DMS153 treated with DMSO at 0.1 percent for 48 hours (cell line): ENCODE results near the gene TSBP1.
"Not testable (repeated sequence)": the region's sequence is repeated elsewhere in the genome, so short reads cannot be mapped to it uniquely, and the experiment has no call there.

Source experiments
- DNase-seq: peaks from one replicate; lab custom pipeline; 2025; ENCODE audit not compliant: unreplicated experiment; lab: John Stamatoyannopoulos, UW

TSBP1 gene

DNA sequence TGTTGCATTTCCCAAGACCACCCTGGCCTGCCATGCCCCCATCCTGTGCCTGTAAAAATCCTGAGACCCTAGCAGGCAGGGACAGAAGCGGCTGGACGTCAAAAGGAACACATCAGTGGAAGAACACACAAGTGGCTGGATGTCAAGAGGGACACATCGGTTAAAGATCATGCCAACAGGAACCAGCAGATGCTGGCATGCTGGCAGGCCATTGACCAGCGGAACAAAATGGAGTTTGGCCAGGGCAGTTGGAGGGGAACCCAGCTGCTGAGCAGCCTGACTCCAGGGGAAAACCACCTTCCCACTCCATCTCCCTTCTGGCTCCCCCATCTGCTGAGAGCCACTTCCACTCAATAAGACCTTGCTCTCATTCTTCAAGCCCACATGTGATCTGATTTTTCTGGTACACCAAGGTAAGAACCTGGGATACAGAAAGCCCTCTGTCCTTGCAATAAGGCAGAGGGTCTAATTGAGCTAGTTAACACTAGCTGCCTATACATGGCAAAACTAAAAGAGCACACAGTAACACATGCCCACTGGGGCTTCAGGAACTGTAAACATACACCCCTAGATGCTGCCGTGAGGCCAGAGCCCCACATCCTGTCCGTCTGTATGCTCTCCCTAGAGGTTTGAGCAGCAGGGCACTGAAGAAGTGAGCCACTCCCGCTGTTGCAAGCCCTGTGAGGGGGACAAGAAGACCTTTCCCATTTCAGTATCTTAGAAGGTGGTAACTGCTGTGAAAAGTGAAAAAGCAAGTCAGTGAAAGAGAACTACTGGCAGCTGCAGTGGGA lies 4.2 kb upstream of the TSBP1 start:
- DNase-seq: no peak

GRCh38 chr6:32371229-32371628 lies 474 bp downstream of the TSBP1 start:
- DNase-seq: no peak

GRCh38 chr6:32370505-32370904 lies 1.2 kb downstream of the TSBP1 start:
- no peak for DNase-seq

DNA sequence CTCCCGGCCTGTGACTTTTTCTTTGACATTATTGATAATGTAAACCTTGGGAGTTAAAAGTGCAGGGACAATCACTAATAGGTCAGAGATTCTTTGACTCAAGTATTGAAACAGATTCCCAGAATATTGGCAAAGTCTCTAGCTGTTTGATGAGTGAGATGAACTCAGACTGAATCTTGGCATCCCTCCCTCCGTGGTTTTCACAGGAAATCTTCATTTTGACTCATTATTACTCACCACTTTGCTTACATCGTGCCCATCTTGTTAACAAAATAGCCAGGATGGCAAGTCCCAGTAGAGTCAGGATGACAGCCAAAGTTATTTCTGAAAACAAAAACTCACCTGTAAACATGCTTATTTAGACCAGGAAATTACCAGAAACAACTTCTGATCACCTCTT lies 2.0 kb downstream of the TSBP1 start:
- DNase-seq: no peak

- no peak for DNase-seq
Measured at GRCh38 chr6:32367644-32368043, 4.1 kb downstream of the TSBP1 start.

DNA sequence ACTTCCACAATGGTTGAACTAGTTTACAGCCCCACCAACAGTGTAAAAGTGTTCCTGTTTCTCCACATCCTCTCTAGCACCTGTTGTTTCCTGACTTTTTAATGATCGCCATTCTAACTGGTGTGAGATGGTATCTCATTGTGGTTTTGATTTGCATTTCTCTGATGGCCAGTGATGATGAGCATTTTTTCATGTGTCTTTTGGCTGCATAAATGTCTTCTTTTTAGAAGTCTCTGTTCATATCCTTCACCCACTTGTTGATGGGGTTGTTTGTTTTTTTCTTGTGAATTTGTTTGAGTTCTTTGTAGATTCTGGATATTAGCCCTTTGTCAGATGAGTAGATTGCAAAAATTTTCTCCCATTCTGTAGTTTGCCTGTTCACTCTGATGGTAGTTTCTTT lies 12.5 kb downstream of the TSBP1 start:
- DNase-seq: not testable (repeated sequence)

- not testable (repeated sequence) for DNase-seq
Measured at GRCh38 chr6:32358548-32358947, 13.2 kb downstream of the TSBP1 start.

DNA sequence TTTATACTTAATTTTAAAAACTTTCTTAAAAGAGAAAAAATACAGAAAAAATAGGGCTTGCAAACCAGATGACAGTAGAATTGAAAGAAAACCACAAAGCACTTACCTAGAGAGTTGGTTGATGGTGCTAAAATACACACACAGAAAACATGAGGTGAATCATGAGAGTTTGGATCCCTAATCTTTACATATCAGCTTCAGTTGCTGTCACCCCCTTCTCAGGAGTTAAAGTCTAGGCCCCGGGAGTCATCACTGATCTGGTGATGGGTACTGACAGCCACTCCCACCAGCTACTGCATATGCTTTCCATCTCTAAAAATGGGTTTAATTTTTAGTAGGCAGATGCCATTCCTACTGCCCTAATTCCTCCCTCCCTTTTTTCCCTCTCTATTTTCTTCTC lies 16.7 kb downstream of the TSBP1 start:
- DNase-seq: no peak

DNA sequence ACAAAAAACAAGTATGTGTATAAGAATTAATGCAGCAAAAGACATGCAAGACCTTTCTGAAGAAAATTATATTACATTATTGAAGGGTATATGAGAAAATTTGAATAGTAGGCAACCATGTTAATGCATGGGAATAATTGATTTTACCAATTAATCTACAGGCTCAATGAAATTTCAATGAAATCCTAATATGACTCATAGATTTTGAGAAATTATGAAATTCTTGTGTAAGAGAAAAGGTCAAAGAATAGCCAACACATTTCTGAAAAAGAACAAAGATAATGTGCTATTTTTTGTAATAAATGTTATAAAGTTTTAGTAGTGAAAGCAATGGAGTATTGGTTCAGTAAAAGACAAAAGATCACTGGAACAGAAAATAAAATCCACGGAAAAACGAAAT lies 18.4 kb downstream of the TSBP1 start:
- no peak for DNase-seq

GRCh38 chr6:32340242-32340641 lies 31.5 kb downstream of the TSBP1 start:
- DNase-seq: no peak

- DNase-seq: no peak
Measured at GRCh38 chr6:32337186-32337805, 34.4 kb downstream of the TSBP1 start.

DNA sequence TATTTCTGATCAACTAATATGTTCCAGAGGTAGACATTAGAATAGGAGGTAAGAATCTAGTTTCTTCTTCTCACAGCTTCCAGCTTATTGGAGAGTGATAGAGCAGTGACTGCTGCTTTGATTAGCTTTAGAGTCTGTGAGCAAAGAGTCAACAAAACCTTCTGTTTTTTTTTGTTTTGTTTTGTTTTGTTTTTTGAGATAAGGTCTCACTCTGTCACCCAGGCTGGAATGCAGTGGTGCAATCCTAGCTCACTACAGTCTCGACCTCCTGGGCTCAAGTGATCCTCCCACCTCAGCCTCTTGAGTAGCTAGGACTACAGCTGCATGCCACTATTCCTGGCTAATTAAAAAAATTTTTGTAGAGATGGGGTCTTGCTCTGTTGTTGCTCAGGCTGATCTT lies 39.3 kb downstream of the TSBP1 start:
- DNase-seq: no peak

GRCh38 chr6:32329141-32329540 lies 42.6 kb downstream of the TSBP1 start:
- DNase-seq: no peak

GRCh38 chr6:32327103-32327502 lies 44.6 kb downstream of the TSBP1 start:
- DNase-seq: no peak

- no peak for DNase-seq
Measured at GRCh38 chr6:32318501-32318900, 53.2 kb downstream of the TSBP1 start.

DNA sequence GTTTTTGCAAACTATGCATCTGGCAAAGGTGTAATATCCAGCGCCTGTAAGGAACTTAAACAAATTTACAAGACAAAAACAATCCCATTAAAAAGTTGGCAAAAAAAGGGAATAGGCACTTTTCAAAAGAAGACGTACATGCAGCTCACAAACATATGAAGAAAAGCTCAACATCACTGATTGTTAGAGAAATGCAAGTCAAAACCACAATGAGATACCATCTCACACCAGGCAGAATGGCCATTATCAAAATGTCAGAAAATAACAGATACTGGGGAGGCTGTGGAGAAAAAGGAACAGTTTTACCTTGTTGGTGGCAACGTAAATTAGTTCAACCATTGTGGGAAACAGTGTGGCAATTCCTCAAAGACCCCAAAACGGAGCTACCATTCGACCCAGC lies 54.2 kb downstream of the TSBP1 start:
- DNase-seq: no peak

DNA sequence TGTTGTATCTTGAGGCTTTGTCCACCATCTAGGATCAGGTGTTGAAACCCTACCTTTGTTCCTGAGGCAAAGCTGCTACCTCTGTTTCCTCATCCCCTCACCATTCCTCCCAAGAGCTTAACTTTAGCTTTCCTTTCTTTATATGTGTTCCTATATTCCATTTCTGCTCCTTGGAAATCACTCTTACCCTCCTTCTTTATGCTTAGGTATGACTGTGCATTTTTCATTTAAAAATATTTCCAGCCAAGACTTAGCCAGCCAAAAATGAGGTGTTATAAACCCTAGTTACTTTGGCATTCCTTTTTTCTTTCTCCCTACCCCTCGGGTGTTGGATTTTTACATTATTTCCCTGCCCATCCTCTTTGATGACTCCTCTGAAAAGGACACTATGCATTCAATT lies 57.7 kb downstream of the TSBP1 start:
- no peak for DNase-seq

- DNase-seq: no peak
Measured at GRCh38 chr6:32298632-32299336, 72.9 kb downstream of the TSBP1 start.

GRCh38 chr6:32294980-32295379 lies 76.7 kb downstream of the TSBP1 start:
- not testable (repeated sequence) for DNase-seq

GRCh38 chr6:32294566-32294965 lies 77.1 kb downstream of the TSBP1 start:
- no peak for DNase-seq

GRCh38 chr6:32293695-32294094 lies 78.0 kb downstream of the TSBP1 start:
- no peak for DNase-seq

- no peak for DNase-seq
Measured at GRCh38 chr6:32291543-32291942, 80.2 kb downstream of the TSBP1 start.
